Measurements from ENCODE around the gene RPS26.

GRCh38 chr12:56079723-56080555, 38.2 kb downstream of the RPS26 start, which contains the start of gene ERBB3:
- peak in 3 of 7 experiments; percentile 8 to 37 (median 32) for TF ChIP-seq CTCF (IDR thresholded peaks at IDR 0.05)
- TF ChIP-seq EP300 (IDR thresholded peaks at IDR 0.05), result no peak
- TF ChIP-seq POLR2A (IDR thresholded peaks at IDR 0.05), result peak in 2 of 4 donors; percentile 53 to 97
- TF ChIP-seq POLR2AphosphoS5 (IDR thresholded peaks at IDR 0.05), result peak in 2 of 3 donors; percentile 84 to 93

All from stomach (tissue), 4 donors.